GM12873 (cell line): ENCODE measurements around the gene YIPF2.

ENCODE experiments used
- TF ChIP-seq, protein P1 (sequence below): IDR thresholded peaks from 2 replicates; pipeline ENCODE4 v1.5.1; 2012; ENCODE audit warnings: low read depth, mild to moderate bottlenecking, moderate library complexity, low read length, control low read depth; ENCODE audit not compliant: insufficient read depth; ENCODE audit errors: missing control alignments

Gene YIPF2

DNA sequence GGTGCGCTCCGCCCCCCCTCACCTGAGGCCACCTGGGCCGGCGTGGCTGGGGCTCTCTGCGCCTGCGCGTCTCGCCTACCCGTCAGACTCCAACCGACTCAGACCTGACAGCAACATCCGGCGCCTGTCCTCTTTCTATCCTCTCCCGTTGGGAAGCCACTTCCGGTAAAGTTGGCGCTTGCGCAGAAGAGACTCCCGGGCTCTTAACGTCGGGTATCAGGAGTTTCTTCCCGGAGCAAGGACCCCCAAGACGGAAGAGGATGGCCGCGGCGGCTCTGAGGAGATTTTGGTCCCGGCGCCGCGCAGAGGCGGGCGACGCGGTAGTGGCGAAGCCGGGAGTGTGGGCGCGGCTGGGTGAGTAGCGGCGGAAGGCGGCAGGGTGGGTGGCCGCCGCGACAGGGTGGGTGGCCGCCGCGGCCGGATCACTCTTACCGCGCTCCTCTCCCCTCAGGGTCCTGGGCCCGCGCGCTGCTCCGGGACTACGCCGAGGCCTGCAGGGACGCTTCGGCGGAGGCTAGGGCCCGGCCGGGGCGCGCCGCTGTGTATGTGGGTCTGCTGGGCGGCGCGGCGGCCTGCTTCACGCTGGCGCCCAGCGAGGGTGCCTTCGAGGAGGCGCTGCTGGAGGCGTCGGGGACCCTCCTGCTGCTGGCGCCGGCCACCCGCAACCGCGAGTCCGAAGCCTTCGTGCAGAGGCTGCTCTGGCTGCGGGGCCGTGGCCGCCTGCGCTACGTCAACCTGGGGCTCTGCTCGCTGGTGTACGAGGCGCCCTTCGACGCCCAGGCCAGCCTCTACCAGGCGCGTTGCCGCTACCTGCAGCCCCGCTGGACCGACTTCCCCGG, at the start of gene YIPF2, which contains the start of gene TIMM29:
Gene YIPF2 (minus strand): TSS at position 77 of the 839 bp plus-strand sequence. CDS start 229 bp downstream, outside the sequence.
Gene TIMM29 (plus strand): TSS at position 249 of the 839 bp plus-strand sequence. CDS start 12 bp downstream, at position 261.
- TF ChIP-seq, protein P1, sequence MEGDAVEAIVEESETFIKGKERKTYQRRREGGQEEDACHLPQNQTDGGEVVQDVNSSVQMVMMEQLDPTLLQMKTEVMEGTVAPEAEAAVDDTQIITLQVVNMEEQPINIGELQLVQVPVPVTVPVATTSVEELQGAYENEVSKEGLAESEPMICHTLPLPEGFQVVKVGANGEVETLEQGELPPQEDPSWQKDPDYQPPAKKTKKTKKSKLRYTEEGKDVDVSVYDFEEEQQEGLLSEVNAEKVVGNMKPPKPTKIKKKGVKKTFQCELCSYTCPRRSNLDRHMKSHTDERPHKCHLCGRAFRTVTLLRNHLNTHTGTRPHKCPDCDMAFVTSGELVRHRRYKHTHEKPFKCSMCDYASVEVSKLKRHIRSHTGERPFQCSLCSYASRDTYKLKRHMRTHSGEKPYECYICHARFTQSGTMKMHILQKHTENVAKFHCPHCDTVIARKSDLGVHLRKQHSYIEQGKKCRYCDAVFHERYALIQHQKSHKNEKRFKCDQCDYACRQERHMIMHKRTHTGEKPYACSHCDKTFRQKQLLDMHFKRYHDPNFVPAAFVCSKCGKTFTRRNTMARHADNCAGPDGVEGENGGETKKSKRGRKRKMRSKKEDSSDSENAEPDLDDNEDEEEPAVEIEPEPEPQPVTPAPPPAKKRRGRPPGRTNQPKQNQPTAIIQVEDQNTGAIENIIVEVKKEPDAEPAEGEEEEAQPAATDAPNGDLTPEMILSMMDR = no peak

- TF ChIP-seq, protein P1 = no peak
Measured at GRCh38 chr19:10977742-10978092, 49.3 kb upstream of the YIPF2 start.

GRCh38 chr19:10976131-10976892, 47.9 kb upstream of the YIPF2 start:
- TF ChIP-seq, protein P1 = no peak

GRCh38 chr19:10975374-10976130, 47.1 kb upstream of the YIPF2 start:
- TF ChIP-seq, protein P1 = no peak

- TF ChIP-seq, protein P1 = no peak
Measured at GRCh38 chr19:10971107-10971726, 42.8 kb upstream of the YIPF2 start.

GRCh38 chr19:10968527-10969135, 40.2 kb upstream of the YIPF2 start:
- TF ChIP-seq, protein P1 = peak; percentile 21
